ENCODE results near the gene ZGRF1.

DNA sequence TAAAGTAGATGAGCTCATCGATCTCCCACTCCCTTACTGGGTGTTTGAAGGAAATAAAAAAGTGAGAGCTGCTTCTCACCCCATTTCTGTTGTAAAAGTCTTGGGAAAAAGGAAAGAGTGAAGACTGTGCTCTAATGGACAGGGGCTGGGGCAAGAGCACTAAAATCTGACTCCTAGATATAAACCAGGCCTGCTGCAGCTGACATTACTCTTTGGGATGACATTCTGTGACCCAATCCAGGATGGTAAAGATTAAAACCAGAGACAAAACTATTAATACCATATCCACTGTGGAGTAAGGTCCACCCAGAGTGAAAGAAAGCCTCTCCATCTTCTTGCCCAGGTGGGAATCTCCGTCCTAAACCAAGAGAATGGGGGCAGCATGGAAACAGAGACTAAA is 100.6 kb downstream of the ZGRF1 start:
- TF ChIP-seq CTCF (tag by site-specific recombination; IDR thresholded peaks at IDR 0.05) (no peak), ZNF561 (tag by site-specific recombination; IDR thresholded peaks at IDR 0.05; ENCODE audit: borderline replicate concordance) (no peak), YY1 (tag by site-specific recombination; IDR thresholded peaks at IDR 0.05) (no peak), TSHZ1 (tag by site-specific recombination; IDR thresholded peaks at IDR 0.05; ENCODE audit: borderline replicate concordance) (no peak), ZBTB8A (tag by site-specific recombination; IDR thresholded peaks at IDR 0.05) (no peak), SP3 (tag by site-specific recombination; IDR thresholded peaks at IDR 0.05) (no peak), ZNF169 (tag by site-specific recombination; IDR thresholded peaks at IDR 0.05) (no peak)
- TF ChIP-seq, protein P1, sequence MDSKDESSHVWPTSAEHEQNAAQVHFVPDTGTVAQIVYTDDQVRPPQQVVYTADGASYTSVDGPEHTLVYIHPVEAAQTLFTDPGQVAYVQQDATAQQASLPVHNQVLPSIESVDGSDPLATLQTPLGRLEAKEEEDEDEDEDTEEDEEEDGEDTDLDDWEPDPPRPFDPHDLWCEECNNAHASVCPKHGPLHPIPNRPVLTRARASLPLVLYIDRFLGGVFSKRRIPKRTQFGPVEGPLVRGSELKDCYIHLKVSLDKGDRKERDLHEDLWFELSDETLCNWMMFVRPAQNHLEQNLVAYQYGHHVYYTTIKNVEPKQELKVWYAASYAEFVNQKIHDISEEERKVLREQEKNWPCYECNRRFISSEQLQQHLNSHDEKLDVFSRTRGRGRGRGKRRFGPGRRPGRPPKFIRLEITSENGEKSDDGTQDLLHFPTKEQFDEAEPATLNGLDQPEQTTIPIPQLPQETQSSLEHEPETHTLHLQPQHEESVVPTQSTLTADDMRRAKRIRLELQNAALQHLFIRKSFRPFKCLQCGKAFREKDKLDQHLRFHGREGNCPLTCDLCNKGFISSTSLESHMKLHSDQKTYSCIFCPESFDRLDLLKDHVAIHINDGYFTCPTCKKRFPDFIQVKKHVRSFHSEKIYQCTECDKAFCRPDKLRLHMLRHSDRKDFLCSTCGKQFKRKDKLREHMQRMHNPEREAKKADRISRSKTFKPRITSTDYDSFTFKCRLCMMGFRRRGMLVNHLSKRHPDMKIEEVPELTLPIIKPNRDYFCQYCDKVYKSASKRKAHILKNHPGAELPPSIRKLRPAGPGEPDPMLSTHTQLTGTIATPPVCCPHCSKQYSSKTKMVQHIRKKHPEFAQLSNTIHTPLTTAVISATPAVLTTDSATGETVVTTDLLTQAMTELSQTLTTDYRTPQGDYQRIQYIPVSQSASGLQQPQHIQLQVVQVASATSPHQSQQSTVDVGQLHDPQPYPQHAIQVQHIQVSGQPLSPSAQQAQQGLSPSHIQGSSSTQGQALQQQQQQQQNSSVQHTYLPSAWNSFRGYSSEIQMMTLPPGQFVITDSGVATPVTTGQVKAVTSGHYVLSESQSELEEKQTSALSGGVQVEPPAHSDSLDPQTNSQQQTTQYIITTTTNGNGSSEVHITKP (tag by site-specific recombination; IDR thresholded peaks at IDR 0.05), result no peak

Data from HEK293 (cell line).